Activated T-cell treated with anti-CD3 and anti-CD28 coated beads for 1 hour (primary cell): Measurements from ENCODE around the gene TBX10.
A peak's percentile ranks its signal among the peaks of the same experiment; 100 is the strongest.
"Not testable (repeated sequence)": the region's sequence is repeated elsewhere in the genome, so short reads cannot be mapped to it uniquely, and the experiment has no call there.

Experiments
- DNase-seq: peaks from one replicate; pipeline ENCODE4 v3.0.0-alpha.2; 2020; ENCODE audit warnings: low read depth

Gene TBX10

GRCh38 chr11:67645521-67646461 is 6.2 kb upstream of the TBX10 start:
- no peak for DNase-seq

DNA sequence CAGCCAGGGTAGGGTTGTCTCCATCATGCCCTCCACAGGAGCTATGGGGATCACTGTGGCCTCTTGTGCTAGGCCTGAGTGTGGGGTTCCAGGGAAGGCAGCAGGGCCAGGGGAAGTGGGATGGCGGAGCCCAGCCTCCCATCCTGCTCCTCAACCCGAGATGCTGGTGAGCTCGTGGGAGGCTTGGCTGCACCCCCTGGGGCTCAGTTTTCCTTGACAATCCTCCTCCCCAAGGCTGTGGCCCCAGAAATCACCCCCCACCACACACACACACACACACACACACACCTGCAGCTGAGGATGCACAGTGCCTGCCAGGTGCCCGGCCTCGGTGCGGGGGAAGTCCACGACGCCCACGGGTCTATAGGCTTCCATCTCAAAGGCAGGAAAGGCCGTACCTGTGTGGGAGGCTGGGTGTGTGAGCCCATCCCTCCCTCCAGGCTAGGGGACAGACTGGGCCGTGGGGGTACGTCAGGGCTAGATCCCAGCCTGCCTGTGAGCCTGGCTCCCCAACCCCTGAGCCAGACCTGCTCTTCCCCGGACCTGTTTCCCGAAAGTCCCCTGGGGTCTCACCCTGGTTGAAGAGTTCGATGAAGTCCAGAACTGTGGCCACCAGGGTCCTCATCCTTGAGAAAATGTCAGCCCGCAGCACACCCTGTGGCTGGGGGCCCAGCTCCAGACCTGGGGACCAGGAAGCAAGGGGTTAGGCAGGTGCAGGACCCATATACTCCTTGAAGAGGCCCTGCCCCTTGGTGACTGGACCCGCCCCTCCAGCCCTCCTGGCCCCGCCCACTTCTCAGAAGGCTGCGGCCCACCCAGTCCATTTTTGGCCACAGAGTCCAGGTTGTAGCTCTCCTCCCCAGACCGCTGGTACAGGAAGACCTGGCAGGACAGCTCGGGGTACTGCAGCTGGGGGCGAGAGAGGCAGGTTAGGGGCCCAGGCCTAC is 5.2 kb upstream of the TBX10 start:
- no peak for DNase-seq

- no peak for DNase-seq
Measured at GRCh38 chr11:67644042-67644441, 4.5 kb upstream of the TBX10 start.

GRCh38 chr11:67642173-67643120 is 2.9 kb upstream of the TBX10 start:
- no peak for DNase-seq

- DNase-seq = no peak
Measured at GRCh38 chr11:67641338-67642172, 2.0 kb upstream of the TBX10 start.

DNA sequence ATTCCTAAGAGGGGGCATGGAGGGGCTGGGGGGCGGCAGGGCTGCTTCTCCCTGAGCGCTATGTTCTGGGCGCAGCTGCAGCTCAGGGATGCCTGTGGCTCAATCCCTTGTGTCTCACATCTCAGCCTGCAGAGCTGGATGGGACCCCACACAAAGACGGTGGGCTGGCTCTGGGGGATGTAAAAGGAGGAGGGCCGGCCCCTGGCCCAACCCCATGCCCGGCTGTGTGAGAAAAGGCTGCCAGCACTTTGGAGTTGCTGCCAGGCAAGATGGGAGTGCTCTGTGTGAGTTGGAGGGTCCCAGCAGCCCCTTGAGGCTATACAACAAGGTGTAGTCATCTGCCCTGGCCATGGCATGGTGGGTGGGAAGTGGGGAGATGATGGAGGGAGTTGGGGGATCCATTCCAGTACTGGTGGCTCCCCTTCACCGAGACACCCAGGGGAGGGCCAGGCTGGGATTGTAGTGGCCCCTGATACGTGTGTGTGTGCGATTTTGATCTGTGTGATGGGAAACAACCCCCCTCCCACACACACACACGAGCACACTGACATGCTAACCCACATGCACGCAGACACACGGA is 1.3 kb upstream of the TBX10 start:
- no peak for DNase-seq

GRCh38 chr11:67640021-67640757 is 626 bp upstream of the TBX10 start:
- peak; percentile 33 for DNase-seq

DNA sequence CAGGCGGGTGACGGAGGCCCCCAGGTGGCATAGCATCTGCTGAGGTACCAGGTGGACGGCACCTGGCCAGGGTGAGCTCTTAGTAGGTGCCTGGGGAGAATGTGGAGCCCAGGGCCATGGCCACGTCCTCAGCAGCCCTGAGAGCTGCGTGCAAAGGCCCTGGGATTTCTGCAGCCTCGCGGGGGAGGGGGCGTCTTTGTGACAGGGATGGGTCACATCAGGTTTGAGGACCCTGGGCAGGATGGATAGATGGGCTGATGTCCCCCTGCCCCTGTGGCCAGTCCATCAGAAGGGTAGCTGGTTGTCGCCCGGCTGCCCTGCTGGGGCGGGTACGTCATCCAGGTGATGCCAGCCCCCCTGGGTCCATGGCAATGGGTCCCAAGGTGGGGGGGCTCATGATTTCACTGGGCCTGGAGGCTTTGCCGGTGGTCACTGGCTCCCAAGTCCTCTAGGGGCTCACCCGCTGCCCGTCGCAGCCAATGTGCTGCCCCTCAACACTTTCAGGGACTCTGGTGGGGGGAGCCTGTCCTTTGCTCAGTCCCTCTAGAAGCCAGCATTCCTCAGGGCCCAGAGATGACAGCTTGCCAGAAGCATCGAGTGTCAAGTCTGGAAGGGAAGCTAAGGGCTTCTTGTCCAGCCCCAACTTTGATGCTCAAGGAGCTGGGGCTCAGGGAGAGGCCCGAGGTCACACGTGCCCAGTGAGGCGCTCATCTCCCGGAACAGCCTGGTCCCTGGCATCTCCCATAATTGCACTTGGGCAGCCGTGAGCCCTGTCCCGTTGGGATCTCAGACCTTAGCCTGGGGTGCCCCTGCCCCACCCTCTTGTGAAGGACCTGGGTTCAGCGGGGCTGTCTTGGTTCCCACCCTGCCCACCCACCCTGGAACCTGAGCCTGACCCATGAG is 777 bp downstream of the TBX10 start:
- DNase-seq = no peak

- not testable (repeated sequence) for DNase-seq
Measured at GRCh38 chr11:67637441-67637840, 2.1 kb downstream of the TBX10 start.

DNA sequence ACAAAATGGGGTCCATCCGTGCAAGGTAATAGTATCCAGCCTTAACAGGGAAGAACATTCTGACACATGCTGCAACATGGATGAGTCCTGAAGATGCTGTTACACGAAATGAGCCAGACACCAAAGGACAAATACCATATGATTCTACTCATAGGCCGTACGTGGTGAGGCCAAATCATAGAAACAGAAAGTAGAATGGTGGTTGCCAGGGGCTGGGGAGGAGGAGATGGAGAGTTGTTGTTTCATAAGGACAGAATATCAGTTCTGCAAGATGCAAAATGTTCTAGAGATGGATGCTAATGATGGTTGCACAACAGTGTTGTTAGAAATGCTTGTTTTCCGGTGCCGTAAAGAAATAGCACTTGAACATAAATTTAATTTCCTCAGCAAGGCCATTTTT is 2.6 kb downstream of the TBX10 start:
- no peak for DNase-seq

DNA sequence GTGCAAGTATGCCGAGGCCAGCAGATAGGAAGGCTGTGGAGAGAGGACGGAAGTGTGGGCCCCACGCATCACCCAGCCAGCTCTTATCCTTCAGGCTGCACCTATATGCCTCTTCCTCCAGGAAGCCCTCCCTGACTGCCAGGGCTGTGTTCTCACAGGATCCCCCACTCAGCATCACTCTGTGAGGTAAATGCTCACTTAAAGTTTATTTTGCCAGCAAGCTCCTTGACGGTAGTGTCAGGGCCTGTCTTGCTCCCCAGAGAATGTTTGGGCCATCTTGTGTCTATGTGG is 4.4 kb downstream of the TBX10 start:
- no peak for DNase-seq

GRCh38 chr11:67634366-67635230 is 5.0 kb downstream of the TBX10 start:
- no peak for DNase-seq

- no peak for DNase-seq
Measured at GRCh38 chr11:67633758-67634365, 5.7 kb downstream of the TBX10 start.

DNA sequence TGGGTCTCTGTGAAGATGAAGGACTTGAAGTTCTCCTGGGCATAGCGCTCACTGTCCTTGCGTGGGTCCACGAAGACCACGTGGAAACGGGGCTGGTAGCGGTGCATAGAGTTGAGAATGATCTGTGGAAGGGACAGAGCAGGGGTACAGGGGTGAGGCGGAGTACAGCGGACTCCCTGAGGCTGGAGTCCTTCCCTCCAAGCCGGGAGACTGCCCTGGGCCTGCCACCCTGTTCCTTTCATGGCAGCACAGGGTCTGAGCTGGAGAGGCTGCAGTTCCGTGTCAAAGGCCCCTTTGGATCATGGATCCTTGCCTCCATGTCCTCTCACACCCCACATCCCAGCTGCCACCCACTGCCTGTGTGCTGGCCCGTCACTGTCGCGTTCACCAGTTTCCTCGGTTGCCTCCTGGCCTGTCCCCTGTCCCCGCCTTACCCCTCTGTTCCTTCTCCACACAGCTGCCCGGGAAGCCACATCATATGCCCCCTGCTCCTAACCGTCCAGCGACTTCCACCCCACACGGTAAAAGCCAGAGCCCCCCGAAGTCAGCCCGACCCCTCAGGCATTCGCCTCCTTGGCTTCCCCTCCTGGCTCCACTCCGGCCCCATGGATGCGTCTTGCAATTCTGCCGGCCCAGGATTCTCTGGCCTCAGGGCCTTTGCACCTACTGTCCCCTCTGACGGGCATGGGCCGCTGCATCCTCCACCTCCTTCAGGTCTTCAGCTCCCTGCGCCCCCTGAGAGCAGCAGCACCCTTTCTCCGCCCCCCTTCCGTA is 6.4 kb downstream of the TBX10 start:
- DNase-seq = no peak

- DNase-seq = no peak
Measured at GRCh38 chr11:67632175-67632981, 7.2 kb downstream of the TBX10 start.

GRCh38 chr11:67631853-67632174 is 7.7 kb downstream of the TBX10 start:
- no peak for DNase-seq
